Measurements from ENCODE around the gene ART5. TPM values are rescaled to one million over a fixed set of nuclear protein-coding genes. Genes with fewer than 3 reads are reported as not detected.

Gene ART5
- total RNA-seq, 2 donors from 2014 or later, result 6.4 to 7.8 TPM

GRCh38 chr11:3664032-3664630 lies 22.3 kb upstream of the ART5 start:
- Mint-ChIP-seq H3K4me1 (no peaks in the 10 kb centered on the region), H3K4me3 (no peak overlapping the region), H3K27ac (no peak overlapping the region), H3K36me3 (ENCODE audit: low read depth) (peaks cover 27% of the 10 kb centered on the region), H3K9me3 (no peaks in the 10 kb centered on the region), H3K27me3 (ENCODE audit: insufficient read depth) (no peaks in the 10 kb centered on the region)
- DNase-seq, result no peak
- Histone ChIP-seq H3K27ac (ENCODE audit: low read depth, low read length) (no peak overlapping the region), H3K9me3 (ENCODE audit: control insufficient read depth, low read length) (no peaks in the 10 kb centered on the region), H3K4me1 (ENCODE audit: control insufficient read depth, insufficient read depth, low read length) (no peaks in the 10 kb centered on the region), H3K4me3 (ENCODE audit: low read length) (no peak overlapping the region), H3K9ac (ENCODE audit: extremely low read depth, low read length, poor library complexity, severe bottlenecking) (no peak overlapping the region), H3K27me3 (ENCODE audit: control insufficient read depth, insufficient read depth, low read length, poor library complexity, severe bottlenecking) (no peaks in the 10 kb centered on the region), H3K36me3 (ENCODE audit: control insufficient read depth, insufficient read depth, low read length) (peaks cover 21% of the 10 kb centered on the region)
- WGBS, 2 experiments (ENCODE audit: insufficient coverage in 1 of 2, insufficient read length in 1 of 2), result 91 to 98% methylated on average over 9 to 10 of the region's 10 CpGs
- TF ChIP-seq CTCF (conservative IDR thresholded peaks at IDR 0.05), result no peak

DNA sequence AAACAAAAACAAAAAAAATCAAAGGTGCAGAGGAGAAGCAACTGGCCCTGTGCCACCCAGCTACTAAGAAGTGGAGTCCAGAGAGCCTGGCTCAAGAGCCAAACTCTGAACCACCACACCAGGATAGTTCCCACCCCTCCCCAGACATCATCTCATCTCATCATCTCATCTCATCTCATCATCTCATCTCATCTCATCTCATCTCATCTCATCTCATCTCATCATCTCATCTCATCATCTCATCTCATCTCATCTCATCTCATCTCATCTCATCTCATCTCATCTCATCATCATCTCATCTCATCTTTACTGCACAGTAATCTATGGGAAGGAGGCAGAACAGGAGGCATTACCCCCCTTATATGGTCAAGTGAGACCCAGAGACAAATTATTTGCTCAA lies 21.1 kb upstream of the ART5 start:
- DNase-seq, result no peak
- Histone ChIP-seq H3K27me3 (ENCODE audit: control insufficient read depth, insufficient read depth, low read length, poor library complexity, severe bottlenecking) (no peaks in the 10 kb centered on the region), H3K36me3 (ENCODE audit: control insufficient read depth, insufficient read depth, low read length) (peaks cover 13% of the 10 kb centered on the region), H3K27ac (ENCODE audit: low read depth, low read length) (no peak overlapping the region), H3K4me3 (ENCODE audit: low read length) (no peak overlapping the region), H3K4me1 (ENCODE audit: control insufficient read depth, insufficient read depth, low read length) (no peaks in the 10 kb centered on the region), H3K9me3 (ENCODE audit: control insufficient read depth, low read length) (no peaks in the 10 kb centered on the region), H3K9ac (ENCODE audit: extremely low read depth, low read length, poor library complexity, severe bottlenecking) (no peak overlapping the region)
- Mint-ChIP-seq H3K27ac (no peak overlapping the region), H3K4me3 (no peak overlapping the region), H3K9me3 (peaks cover 7% of the 10 kb centered on the region), H3K27me3 (ENCODE audit: insufficient read depth) (peaks cover 4% of the 10 kb centered on the region), H3K36me3 (ENCODE audit: low read depth) (peaks cover 15% of the 10 kb centered on the region), H3K4me1 (no peaks in the 10 kb centered on the region)
- TF ChIP-seq CTCF (conservative IDR thresholded peaks at IDR 0.05), result no peak

DNA sequence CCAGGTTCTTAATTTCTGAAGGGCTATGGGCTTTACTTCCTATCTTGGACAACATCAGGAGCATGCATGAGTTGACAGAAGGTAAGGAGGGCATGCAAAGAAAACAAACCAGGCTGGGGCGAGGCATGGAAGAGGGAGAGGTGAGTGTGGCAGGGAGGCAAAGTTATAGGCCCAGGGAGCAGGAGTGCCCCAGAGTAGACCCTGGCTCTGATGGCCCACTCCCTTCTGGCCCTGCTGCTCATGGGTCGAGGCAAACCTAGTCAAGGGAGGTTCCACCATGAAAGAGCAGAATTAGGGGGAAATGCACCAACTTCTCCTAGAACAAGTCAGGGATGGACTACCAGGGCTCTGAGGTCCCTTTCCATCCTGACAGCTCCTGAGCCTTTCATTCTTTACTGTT lies 19.2 kb upstream of the ART5 start:
- no peaks in the 10 kb centered on the region for H3K4me1 Mint-ChIP-seq
- H3K4me1 ChIP-seq (ENCODE audit: control insufficient read depth, insufficient read depth, low read length), result no peaks in the 10 kb centered on the region
- H3K9me3 ChIP-seq (ENCODE audit: control insufficient read depth, low read length), result no peaks in the 10 kb centered on the region
- H3K36me3 ChIP-seq (ENCODE audit: control insufficient read depth, insufficient read depth, low read length), result peaks cover 5% of the 10 kb centered on the region
- peaks cover 7% of the 10 kb centered on the region for H3K9me3 Mint-ChIP-seq
- peaks cover 4% of the 10 kb centered on the region for H3K27me3 Mint-ChIP-seq (ENCODE audit: insufficient read depth)
- no peak overlapping the region for H3K4me3 Mint-ChIP-seq
- no peak overlapping the region for H3K4me3 ChIP-seq (ENCODE audit: low read length)
- peaks cover 7% of the 10 kb centered on the region for H3K36me3 Mint-ChIP-seq (ENCODE audit: low read depth)
- H3K27ac ChIP-seq (ENCODE audit: low read depth, low read length), result no peak overlapping the region
- H3K27me3 ChIP-seq (ENCODE audit: control insufficient read depth, insufficient read depth, low read length, poor library complexity, severe bottlenecking), result no peaks in the 10 kb centered on the region
- no peak overlapping the region for H3K27ac Mint-ChIP-seq
- TF ChIP-seq CTCF (conservative IDR thresholded peaks at IDR 0.05), result no peak
- WGBS, 2 experiments (ENCODE audit: insufficient coverage in 1 of 2, insufficient read length in 1 of 2), result 83 to 93% methylated on average over 2 of the region's 2 CpGs
- DNase-seq, result no peak
- no peak overlapping the region for H3K9ac ChIP-seq (ENCODE audit: extremely low read depth, low read length, poor library complexity, severe bottlenecking)
